ENCODE data around the gene HDAC9. TPM values are rescaled to one million over a fixed set of nuclear protein-coding genes. Genes with fewer than 3 reads are reported as not detected.

The HDAC9 gene
- total RNA-seq, 1 experiment from 2014 or later, result 7.7 TPM

DNA sequence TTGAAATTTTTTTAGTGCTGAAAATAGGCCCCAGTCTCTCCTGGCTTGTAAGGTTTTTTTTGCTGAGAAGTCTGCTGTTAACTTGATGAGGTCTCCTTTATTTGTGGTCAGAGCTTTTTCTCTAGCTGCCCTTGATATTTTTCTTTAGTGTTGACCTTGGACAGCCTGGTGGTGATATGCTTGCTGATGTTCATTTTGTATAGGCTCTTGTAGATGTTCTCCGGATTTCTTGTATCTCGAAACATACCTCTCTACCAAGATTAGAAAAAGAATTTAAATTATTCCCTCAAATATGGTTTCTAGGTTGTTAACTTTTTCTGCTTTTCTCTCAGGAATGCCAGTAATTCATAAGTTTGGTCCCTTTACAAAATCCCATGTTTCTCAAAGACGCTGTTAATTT lies 519.5 kb downstream of the HDAC9 start:
- no peak overlapping the region for H3K4ac ChIP-seq (ENCODE audit: low read depth, low read length)
- H3K18ac ChIP-seq (ENCODE audit: insufficient read length, low read depth, low read length), result no peak overlapping the region
- H3K23me2 ChIP-seq (ENCODE audit: insufficient read length, low read depth, low read length, poor library complexity, severe bottlenecking), result no peaks in the 10 kb centered on the region
- no CpG with 5 or more reads among the region's 3 CpGs for WGBS (ENCODE audit: extremely low coverage, insufficient read length, low lambda C conversion rate)
- H2BK120ac ChIP-seq (ENCODE audit: low read depth, low read length, poor library complexity, severe bottlenecking), result no peak overlapping the region
- no peaks in the 10 kb centered on the region for H3K27me3 ChIP-seq (ENCODE audit: insufficient read depth, low read length)
- DNase-seq, result no peak
- TF ChIP-seq, protein P1, sequence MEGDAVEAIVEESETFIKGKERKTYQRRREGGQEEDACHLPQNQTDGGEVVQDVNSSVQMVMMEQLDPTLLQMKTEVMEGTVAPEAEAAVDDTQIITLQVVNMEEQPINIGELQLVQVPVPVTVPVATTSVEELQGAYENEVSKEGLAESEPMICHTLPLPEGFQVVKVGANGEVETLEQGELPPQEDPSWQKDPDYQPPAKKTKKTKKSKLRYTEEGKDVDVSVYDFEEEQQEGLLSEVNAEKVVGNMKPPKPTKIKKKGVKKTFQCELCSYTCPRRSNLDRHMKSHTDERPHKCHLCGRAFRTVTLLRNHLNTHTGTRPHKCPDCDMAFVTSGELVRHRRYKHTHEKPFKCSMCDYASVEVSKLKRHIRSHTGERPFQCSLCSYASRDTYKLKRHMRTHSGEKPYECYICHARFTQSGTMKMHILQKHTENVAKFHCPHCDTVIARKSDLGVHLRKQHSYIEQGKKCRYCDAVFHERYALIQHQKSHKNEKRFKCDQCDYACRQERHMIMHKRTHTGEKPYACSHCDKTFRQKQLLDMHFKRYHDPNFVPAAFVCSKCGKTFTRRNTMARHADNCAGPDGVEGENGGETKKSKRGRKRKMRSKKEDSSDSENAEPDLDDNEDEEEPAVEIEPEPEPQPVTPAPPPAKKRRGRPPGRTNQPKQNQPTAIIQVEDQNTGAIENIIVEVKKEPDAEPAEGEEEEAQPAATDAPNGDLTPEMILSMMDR (conservative IDR thresholded peaks at IDR 0.05), result no peak
- H4K20me1 ChIP-seq (ENCODE audit: control insufficient read depth, insufficient read depth, insufficient read length), result no peaks in the 10 kb centered on the region
- H3K23ac ChIP-seq (ENCODE audit: insufficient read length, low read depth, low read length), result no peak overlapping the region
- no peak overlapping the region for H3K4me3 Mint-ChIP-seq
- no peak overlapping the region for H3K27ac Mint-ChIP-seq
- no peaks in the 10 kb centered on the region for H3K79me1 ChIP-seq (ENCODE audit: insufficient read depth, low read depth, low read length, poor library complexity, severe bottlenecking)
- H3K4me1 ChIP-seq (ENCODE audit: insufficient read depth, low read length), result no peaks in the 10 kb centered on the region
- no peak overlapping the region for H3K4me2 ChIP-seq (ENCODE audit: insufficient read depth, insufficient read length, low read length)
- no peak overlapping the region for H2BK20ac ChIP-seq (ENCODE audit: low read depth, low read length, poor library complexity, severe bottlenecking)
- H3K9ac ChIP-seq (ENCODE audit: extremely low read depth, insufficient read length, low read length), result no peak overlapping the region
- no peak overlapping the region for H2BK12ac ChIP-seq (ENCODE audit: insufficient read length, low read depth, low read length)
- no peaks in the 10 kb centered on the region for H3K27me3 Mint-ChIP-seq (ENCODE audit: low read depth)
- H2AFZ ChIP-seq (ENCODE audit: low read length), result no peak overlapping the region
- peaks cover 0 to 2% of the 10 kb centered on the region in 2 experiments; a peak in 2 of 5 replicates for H3K9me3 Mint-ChIP-seq
- H4K5ac ChIP-seq (ENCODE audit: insufficient read length, low read depth, low read length), result no peak overlapping the region
- no peaks in the 10 kb centered on the region for H3K79me2 ChIP-seq (ENCODE audit: insufficient read depth, low read length)
- no peak overlapping the region for H4K8ac ChIP-seq (replicated peaks; ENCODE audit: insufficient read length, low read depth, low read length)
- no peak overlapping the region for H3T11ph ChIP-seq (ENCODE audit: low read length)
- H3K36me3 Mint-ChIP-seq (ENCODE audit: insufficient read depth in 1 of 3, low read depth in 3 of 3), result 0 out of 7 replicates have a peak, but pooled peaks cover 0 to 2% (median 0%) of the 10 kb centered on the region in 3 experiments
- no peak overlapping the region for H3K56ac ChIP-seq (ENCODE audit: insufficient read length, low read depth, low read length)
- H2AK5ac ChIP-seq (ENCODE audit: insufficient read length, low read length), result no peak overlapping the region
- no peak overlapping the region for H2BK15ac ChIP-seq (ENCODE audit: low read depth, low read length)
- H3K9me3 ChIP-seq (ENCODE audit: control insufficient read depth, low read depth, low read length), result no peaks in the 10 kb centered on the region
- no peak overlapping the region for H3K14ac ChIP-seq (ENCODE audit: insufficient read depth, low read length)
- H2BK5ac ChIP-seq (ENCODE audit: insufficient read length, low read length), result no peak overlapping the region
- no peak overlapping the region for H4K91ac ChIP-seq (ENCODE audit: insufficient read length, low read depth, low read length)
- H3K4me1 Mint-ChIP-seq, result peaks cover 2 to 6% of the 10 kb centered on the region in 2 experiments
- no peak overlapping the region for H3K27ac ChIP-seq (ENCODE audit: insufficient read length, low read depth, low read length)

All from H9 (cell line).